ENCODE data around the gene ZSWIM6.

The ZSWIM6 gene

DNA sequence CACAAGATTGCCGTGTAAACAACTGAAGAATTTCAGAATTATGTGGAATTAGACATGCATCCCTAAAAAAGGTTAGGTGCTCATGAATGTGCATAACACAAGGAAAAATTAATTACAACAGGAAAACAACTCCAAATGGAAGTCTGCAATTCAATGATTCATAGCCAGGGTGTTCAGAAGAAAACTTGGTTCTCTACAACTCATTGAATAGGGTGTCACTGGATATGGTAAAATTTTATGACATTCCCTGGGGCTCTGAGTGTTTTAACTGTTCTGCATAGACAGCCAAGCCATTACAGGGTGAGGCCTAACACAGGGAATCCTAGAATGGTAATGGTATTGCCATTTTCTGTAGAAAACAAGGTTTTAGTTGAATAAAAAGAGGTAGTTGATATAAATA, 24.4 kb upstream of the ZSWIM6 start:
- no peak for DNase-seq

GRCh38 chr5:61308712-61309111, 23.3 kb upstream of the ZSWIM6 start:
- no peak for DNase-seq

- DNase-seq = no peak
Observed at GRCh38 chr5:61309115-61309514, 22.9 kb upstream of the ZSWIM6 start.

GRCh38 chr5:61311056-61311610, 20.9 kb upstream of the ZSWIM6 start:
- DNase-seq = no peak

- no peak for DNase-seq
Observed at GRCh38 chr5:61311836-61312808, 19.9 kb upstream of the ZSWIM6 start.

DNA sequence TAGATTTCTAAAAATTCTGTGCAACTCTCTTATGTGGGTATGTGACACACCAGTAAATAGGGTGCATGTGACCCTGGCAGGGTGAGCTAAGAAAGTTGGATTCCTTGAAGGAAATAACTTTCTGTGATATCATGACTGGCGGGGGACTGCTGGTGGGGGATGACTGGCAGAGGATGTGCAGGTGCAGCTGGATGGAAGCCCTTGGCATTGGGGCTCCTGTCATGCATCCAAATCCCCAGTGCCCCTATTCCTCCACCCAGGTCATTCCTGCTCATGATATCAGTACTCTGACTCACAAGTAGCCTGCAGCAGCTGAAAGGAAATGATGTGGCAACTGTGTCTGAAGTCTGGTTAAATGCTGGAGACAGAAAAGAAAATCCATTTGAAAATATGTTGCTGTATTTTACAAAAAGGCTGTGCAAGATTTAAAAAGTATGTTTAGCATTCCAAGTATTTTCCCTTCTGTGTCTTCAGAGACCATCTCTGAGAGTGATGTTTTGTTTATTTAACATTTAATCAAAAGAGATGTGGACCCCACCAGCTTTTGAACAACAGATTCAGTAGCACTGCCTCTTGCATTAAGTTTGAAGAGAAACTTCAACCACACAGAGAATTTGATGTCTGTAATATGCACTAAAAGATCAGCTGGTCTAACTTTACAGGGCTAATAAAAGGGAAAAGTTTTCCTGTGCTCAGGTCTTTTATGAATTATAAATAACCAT, 17.9 kb upstream of the ZSWIM6 start:
- no peak for DNase-seq

GRCh38 chr5:61318376-61318775, 13.7 kb upstream of the ZSWIM6 start:
- no peak for DNase-seq

DNA sequence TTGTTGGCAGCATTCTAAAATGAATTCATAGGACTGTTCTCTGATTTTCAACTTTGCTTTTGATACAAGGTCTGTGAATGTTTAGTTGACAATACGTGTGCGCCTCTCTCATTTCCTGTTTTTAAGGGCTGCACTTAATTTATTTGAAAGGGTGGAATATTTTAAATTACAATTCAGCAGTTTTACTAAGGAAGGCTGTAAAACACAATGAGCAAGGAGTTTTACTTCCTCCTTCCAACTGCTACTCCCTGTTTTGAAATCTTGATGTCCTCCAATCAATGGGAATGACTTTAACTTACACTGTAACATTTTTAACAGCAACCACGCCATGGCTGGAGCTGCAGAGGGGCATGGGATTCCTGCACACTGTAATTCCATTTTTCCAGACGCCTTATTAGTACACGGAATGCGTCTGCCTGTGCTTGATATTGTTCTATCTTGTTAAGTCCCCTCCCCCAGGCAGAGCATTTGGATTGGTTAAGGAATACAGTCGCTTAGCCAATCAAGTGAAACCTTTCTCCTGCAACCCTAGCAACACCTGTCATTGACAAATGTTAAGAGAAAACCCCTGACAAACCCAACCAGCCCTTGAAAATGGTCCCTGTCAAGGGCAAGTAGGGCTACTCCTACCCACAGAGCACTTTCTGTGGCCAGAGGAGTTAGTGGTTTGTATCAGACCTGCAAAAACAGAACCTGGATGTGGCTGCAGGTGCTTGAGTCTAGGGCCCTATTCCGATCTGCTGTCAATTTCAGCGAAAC, 12.5 kb upstream of the ZSWIM6 start:
- no peak for DNase-seq

DNA sequence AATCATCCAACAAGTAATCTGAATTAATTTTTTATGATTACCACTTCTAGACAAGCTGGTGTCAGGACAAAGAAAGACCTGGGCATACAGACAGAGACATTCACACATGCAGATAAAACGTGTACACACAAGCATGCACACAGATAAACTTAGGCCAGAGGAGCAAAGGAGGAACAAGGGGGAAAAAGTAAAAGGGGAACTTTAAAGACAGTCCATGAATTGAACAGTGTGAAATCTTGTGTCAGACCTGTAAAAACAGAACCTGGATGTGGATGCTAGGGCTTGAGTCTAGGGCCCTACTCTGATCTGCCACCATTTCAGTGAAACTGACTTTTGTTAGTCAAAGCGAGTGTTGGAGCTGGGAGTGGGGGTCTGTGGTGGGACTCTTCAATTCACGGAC, 11.2 kb upstream of the ZSWIM6 start:
- no peak for DNase-seq

- no peak for DNase-seq
Observed at GRCh38 chr5:61321669-61322068, 10.4 kb upstream of the ZSWIM6 start.

- no peak for DNase-seq
Observed at GRCh38 chr5:61322738-61323725, 9.0 kb upstream of the ZSWIM6 start.

DNA sequence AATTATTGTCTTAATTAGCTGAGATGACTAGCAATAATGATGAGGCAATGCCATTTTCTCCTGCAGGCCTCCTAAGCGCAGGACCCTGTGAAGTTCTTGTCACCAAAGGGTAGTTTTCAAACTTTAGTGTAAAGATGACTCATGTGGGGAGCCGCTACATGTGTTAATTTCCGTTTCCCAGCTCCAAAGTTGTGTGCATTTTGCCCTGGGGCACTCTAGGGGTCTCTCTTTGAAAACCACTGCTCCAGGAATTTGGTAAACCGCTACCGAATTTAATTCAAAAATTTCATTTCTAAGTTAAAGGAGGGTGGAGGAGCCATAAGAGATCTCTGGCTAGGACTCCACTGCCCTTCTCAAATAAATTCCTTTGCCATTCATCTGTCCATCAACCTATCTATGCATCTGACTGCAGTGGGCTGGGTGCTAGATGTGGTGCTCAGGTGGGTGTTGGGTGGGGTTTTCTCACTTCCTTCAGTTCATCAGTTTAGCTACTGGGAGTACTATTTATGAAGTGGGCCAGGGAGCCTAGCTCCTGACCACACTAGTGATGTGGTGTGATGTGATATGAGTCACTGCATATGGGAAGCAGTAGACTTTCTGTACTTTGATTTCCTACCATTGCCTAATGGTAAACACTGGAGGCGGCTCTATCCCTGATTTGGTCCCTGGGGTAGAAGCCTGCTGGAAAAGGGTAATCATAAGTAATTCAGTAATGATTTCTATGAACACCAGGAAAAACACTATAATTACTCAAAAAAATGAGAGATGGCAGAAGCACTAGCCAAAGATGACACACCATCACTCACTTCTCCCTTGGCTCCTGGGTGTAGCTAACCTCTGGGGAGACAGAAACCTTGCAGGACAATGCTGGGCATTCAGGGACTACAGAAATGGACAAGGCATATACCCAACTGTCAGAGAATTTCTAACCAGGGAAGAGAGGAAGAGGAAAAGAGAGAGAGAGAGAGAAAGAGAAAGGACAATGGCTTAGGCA, 4.0 kb upstream of the ZSWIM6 start:
- DNase-seq = no peak

DNA sequence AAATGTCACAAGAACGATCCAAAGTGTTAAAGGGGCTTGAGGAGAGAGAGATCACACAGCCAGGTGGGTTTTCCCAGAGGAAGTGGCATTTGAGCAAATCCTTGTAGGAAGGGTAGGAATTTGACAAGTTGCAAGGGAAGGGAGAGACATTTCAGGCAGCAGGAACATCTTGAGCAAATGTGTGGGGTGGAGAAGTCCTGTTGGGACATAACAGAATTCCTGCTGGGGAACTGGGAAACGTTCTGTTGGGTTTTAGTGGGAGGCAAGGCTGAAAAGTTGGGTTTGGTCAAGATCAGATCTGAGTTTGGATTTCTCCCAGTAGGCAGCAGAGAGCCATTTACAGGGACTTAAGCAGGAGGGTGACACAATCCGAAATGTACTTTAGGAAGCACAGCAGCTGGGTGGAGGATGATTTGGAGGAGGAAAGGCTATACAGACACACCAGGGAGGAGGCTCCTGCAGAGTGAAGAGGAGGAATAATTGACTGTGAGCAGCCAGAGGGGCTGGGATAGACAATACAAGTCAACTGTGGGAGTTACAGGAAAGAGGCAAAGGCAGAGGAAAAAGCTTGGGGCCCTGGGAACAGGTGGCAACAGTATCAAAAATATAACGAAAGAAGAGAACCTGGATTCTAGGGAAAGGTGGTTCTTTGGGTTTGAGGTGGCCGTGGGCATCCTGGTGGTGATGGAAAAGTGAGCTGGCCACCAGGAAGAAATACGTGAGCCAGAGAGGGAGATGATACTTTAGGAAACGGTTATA, 3.1 kb upstream of the ZSWIM6 start:
- no peak for DNase-seq

GRCh38 chr5:61329550-61330128, 2.4 kb upstream of the ZSWIM6 start:
- DNase-seq = no peak

- DNase-seq = no peak
Observed at GRCh38 chr5:61330341-61330844, 1.7 kb upstream of the ZSWIM6 start.

DNA sequence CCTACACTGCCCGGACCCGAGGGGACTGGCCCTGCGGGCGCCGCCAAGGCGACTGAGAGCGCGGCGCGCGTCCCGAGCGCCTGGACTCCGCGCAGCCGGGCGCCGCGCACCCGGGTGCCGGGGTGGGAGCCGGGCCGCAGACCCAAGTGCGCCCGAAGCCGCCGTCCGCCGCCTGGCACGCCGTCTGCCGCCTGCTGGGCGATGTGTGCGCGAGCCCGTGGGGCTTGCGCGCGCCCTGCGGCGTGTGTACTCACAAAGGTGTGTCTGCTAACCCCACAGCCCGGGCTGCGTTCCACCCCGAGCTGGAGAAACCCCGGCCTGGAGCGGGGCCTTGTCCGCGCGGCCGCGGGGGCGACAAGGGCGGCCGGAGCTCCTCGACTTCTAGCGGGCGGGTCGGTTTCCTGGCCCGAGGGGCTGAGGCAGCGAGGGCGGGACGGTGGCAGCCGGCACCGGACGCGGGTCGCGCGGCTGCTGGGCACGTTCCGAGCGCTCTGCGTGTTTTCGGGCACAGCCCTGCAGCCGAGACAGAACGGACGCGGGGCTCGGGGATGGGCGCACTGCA, 1.1 kb upstream of the ZSWIM6 start:
- DNase-seq = no peak

DNA sequence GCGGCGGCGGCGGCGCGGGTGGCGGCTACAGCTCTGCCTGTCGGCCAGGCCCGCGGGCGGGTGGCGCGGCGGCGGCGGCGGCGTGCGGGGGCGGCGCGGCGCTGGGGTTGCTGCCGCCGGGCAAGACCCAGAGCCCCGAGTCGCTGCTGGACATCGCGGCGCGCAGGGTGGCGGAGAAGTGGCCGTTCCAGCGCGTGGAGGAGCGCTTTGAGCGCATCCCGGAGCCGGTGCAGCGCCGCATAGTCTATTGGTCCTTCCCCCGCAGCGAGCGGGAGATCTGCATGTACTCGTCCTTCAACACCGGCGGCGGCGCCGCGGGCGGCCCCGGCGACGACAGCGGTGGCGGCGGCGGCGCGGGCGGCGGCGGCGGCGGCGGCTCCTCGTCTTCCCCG, 296 bp downstream of the ZSWIM6 start:
- no peak for DNase-seq

- no peak for DNase-seq
Observed at GRCh38 chr5:61332851-61333320, 828 bp downstream of the ZSWIM6 start.

Data from NCI-H446 treated with DMSO at 0.1 percent for 48 hours (cell line).